Activated CD4-positive, alpha-beta memory T cell treated with anti-CD3 and anti-CD28 coated beads for 36 hours (primary cell): ENCODE results near the gene GATA5. TPM values are rescaled to one million over a fixed set of nuclear protein-coding genes. Genes with fewer than 3 reads are reported as not detected.

Experiments used
- CTCF ChIA-PET: fragments of 350-600 bp; sonication (Branson Sonifier 250); formaldehyde crosslinking; loops from one replicate; lab custom pipeline; 2021; ENCODE audit warnings: antibody characterized with exemption, inconsistent platforms; lab: Charles Lee
- POLR2A ChIA-PET: fragments of 350-600 bp; sonication (Branson Sonifier 250); formaldehyde crosslinking; loops from one replicate; lab custom pipeline; 2021; ENCODE audit warnings: antibody characterized with exemption; lab: Charles Lee
- DNase-seq: peaks from one replicate; pipeline ENCODE4 v3.0.0-alpha.2; 2020
- H3K27ac Mint-ChIP-seq: one replicate; pipeline ENCODE4 v1.8.0; 2021; ENCODE audit warnings: mixed read lengths
- H3K27me3 Mint-ChIP-seq: one replicate; pipeline ENCODE4 v1.8.0; 2021; ENCODE audit warnings: mixed read lengths
- H3K36me3 Mint-ChIP-seq: one replicate; pipeline ENCODE4 v1.8.0; 2021; ENCODE audit warnings: mixed read lengths
- H3K4me1 Mint-ChIP-seq: one replicate; pipeline ENCODE4 v1.8.0; 2021; ENCODE audit warnings: low read depth, mixed read lengths
- H3K4me3 Mint-ChIP-seq: one replicate; pipeline ENCODE4 v1.8.0; 2021; ENCODE audit warnings: mild to moderate bottlenecking, mixed read lengths
- H3K9me3 Mint-ChIP-seq: one replicate; pipeline ENCODE4 v1.8.0; 2021; ENCODE audit warnings: mixed read lengths
- intact Hi-C: fragments of 100-400 bp; cut with micrococcal nuclease; formaldehyde crosslinking; loops from one replicate; pipeline ENCODE4 v1.15.1; 2023
- total RNA-seq, 2 experiments: library from RNA; stranded (reverse); gene quantifications; one replicate each; pipeline ENCODE4 v1.2.3, GENCODE V29; 2021

Gene GATA5
- total RNA-seq, 2 experiments from 2014 or later = not detected

DNA sequence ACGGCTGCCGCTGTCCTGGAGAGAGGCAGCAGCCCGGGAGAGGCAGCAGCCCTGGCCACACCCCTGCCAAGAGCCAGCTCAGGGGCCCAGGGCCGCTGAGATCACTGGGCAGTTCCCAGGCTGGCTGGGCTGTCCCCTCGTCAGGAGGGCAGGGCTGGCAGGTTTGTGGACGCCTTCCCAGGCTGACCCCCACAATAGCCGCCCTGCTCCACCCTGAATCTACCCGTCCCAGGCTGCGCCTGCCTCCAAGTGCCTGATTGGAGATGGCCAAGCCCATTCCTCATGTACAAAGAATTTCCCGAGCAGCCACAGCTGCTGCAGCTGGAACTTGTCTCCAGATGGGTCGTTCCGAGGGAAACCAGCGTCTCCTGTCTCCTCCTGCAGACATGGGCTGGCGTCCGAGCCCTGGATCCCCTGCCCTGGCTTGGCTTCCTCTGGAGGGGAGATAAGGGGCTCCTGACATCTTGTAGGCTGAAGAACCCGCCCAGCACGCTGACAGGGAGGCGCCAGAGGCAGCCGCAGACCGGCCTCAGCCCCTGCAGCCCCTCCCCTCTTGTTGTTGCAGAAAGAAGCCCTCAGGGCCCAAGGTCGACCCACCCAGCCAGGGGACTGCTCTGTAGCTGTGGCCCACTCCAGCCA is 9.4 kb upstream of the GATA5 start:
- Mint-ChIP-seq H3K27ac (no peak overlapping the region), H3K36me3 (no peaks in the 10 kb centered on the region), H3K4me1 (peaks cover 3% of the 10 kb centered on the region), H3K27me3 (peaks cover 51% of the 10 kb centered on the region), H3K4me3 (no peak overlapping the region), H3K9me3 (no peaks in the 10 kb centered on the region)
- no peak for DNase-seq
- intact Hi-C loops = no loop called here
- ChIA-PET POLR2A (no interaction called here), CTCF (no interaction called here)

DNA sequence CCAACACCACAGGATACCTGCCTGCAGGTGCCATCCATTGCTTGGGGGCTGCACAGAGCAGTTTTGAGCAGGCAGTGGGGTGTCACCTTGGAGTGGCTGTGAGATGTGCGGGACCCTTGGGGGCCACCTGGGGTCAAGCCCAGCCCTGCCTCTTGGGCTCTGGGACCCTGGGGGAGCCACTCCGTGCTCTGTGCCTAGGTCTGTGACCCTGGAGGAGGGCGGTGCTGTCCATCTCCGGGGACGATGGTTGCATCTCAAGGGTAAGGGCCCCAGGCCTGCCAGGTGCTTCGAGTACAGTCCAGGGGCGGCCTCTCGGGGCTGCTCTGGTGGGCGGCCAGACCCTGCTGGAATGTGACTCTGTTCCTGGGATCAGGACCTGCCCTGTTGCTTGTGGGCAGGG is 8.7 kb upstream of the GATA5 start:
- CTCF ChIA-PET = no interaction called here
- H3K9me3 Mint-ChIP-seq = no peaks in the 10 kb centered on the region
- no peak for DNase-seq
- POLR2A ChIA-PET = no interaction called here
- intact Hi-C loops = no loop called here
- no peaks in the 10 kb centered on the region for H3K36me3 Mint-ChIP-seq
- H3K4me3 Mint-ChIP-seq = no peak overlapping the region
- H3K27ac Mint-ChIP-seq = no peak overlapping the region
- peaks cover 3% of the 10 kb centered on the region for H3K4me1 Mint-ChIP-seq
- peaks cover 54% of the 10 kb centered on the region for H3K27me3 Mint-ChIP-seq

DNA sequence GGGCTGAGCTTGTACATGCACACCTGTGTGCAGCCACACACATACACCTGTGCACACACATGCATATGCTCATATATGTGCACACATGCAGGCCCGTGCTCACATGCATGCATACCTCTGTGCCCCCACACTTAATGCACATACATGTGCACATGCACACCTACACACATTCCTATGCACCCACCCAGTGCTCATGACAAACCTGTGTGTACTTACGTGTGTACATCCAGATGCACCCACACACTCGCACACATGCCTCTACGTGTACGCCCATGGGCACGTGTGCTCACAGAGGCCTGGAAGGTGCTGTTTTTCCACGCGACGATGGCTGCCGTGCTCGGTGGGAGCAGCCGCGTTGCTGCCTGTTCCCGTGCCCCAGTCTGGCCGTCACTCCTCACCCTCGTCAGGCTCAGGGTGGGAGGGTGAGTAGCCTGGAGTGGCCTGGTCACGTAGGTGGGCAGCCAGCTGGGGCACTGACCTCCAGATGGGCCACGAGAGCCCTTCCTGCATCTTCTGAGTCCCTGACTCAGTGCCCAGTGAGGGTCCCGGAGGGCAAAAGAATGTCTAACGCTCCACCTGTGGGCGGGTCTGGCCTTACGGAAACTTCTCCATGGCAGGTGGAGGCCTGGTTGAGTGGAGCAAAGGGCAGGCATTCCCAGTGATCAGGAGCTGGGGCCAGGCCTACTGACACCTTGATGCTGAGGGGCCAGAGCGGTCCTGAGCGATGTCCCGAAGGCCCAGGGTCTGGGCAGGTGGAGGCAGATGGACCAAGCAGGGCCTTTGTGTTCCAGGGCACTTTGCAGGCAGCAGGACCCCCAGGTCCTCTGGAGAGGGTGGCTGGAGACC is 8.0 kb upstream of the GATA5 start:
- POLR2A ChIA-PET = no interaction called here
- H3K27ac Mint-ChIP-seq = no peak overlapping the region
- H3K27me3 Mint-ChIP-seq = peaks cover 60% of the 10 kb centered on the region
- no peaks in the 10 kb centered on the region for H3K9me3 Mint-ChIP-seq
- peaks cover 3% of the 10 kb centered on the region for H3K4me1 Mint-ChIP-seq
- DNase-seq = no peak
- intact Hi-C loops = no loop called here
- no peaks in the 10 kb centered on the region for H3K36me3 Mint-ChIP-seq
- CTCF ChIA-PET = no interaction called here
- no peak overlapping the region for H3K4me3 Mint-ChIP-seq

DNA sequence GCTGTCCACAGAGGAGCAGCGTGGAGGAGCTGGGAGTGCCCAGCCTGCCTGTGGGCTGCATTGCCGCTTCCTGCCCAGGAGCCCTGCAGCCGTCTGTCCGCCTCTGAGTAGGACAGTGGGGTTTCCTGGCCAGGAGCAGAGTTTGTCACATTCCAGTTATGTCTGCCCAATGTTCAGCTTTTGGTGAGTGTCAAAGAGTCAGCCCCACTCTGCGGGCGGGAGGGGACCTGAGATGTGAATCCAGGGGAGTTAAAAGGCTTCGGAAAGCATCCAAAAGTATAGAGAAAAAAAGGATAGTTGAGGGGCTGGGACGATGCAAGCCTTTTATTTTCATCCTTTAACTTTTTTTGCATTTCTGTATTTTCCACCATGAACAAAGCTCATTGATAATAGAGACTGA is 7.2 kb upstream of the GATA5 start:
- DNase-seq = no peak
- no peak overlapping the region for H3K4me3 Mint-ChIP-seq
- peaks cover 61% of the 10 kb centered on the region for H3K27me3 Mint-ChIP-seq
- no peak overlapping the region for H3K27ac Mint-ChIP-seq
- intact Hi-C loops = no loop called here
- no peaks in the 10 kb centered on the region for H3K9me3 Mint-ChIP-seq
- ChIA-PET POLR2A (no interaction called here), CTCF (no interaction called here)
- H3K36me3 Mint-ChIP-seq = no peaks in the 10 kb centered on the region
- peaks cover 3% of the 10 kb centered on the region for H3K4me1 Mint-ChIP-seq

DNA sequence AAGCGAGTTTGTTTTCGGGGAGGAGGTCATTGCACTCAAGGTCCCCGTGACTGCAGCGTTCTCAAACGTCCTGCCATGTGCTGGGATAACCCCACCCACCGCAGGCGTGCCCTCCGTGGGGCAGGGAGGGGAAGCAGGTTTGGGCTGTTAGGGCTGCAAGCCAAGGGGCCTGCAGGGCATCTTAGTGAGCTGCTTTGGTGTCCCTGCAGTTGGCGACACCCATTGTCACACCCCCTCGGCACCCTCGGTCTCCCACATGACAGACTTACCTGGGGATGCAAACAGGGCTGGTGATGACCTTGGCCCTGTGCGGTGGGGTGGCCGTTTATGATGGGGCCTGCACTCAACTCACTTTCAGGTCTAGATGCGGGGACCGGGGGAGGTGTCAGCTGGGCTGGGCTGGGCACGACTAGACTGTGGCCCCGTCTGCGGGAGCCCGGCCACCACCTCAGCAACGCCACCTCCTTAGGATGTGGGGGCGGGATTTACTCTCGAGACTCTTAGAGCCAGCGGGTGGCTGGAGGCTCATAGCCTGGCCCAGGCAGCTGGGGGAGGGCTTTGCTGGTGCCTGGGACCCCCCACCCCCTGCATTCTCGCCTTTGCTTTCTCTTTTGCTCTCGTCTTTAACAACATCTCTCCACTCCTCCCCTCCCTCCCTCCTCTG is 6.5 kb upstream of the GATA5 start:
- ChIA-PET CTCF (no interaction called here), POLR2A (no interaction called here)
- H3K27me3 Mint-ChIP-seq = peaks cover 63% of the 10 kb centered on the region
- no peak overlapping the region for H3K4me3 Mint-ChIP-seq
- intact Hi-C loops = no loop called here
- H3K36me3 Mint-ChIP-seq = no peaks in the 10 kb centered on the region
- peaks cover 3% of the 10 kb centered on the region for H3K4me1 Mint-ChIP-seq
- DNase-seq = no peak
- H3K9me3 Mint-ChIP-seq = no peaks in the 10 kb centered on the region
- no peak overlapping the region for H3K27ac Mint-ChIP-seq

DNA sequence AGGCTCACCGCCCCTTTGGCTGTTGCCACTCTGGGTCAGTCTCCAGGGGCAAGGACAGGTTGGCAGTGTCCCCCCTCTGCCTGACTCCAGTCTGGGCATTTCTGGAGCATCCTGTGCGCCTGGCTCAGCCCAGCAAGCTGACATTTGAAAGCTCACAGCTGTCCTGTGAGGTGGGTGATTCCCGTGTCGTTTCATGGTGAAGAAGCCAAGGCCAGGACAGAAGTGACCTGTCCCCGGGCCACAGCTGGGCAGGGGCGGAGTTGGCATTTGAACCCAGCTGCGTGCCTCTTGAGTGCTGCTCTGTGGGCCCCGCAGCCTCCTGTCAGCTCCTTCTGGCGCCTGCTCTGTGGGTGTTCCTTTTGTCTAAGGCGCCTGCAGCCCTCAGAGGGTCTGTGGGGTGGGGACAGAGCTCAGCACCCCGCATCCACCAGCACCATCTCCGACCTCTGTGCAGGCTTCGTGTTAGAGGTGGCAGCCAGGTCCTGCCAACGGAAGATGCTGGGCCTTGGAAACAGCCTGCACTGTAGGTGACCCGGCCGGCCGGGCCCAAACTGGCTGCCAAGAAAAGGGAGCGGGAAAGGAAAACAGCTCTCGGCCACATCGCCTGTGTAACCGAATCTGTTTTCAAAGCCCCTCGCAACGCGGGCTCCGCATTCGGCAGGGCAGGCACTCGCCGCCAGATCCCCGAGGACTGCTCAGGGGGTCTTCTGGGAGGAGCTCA is 5.8 kb upstream of the GATA5 start:
- Mint-ChIP-seq H3K4me1 (peaks cover 8% of the 10 kb centered on the region), H3K27ac (no peak overlapping the region), H3K9me3 (no peaks in the 10 kb centered on the region), H3K4me3 (no peak overlapping the region), H3K36me3 (no peaks in the 10 kb centered on the region), H3K27me3 (peaks cover 62% of the 10 kb centered on the region)
- CTCF ChIA-PET = no interaction called here
- no peak for DNase-seq
- intact Hi-C loops = no loop called here
- POLR2A ChIA-PET = no interaction called here

DNA sequence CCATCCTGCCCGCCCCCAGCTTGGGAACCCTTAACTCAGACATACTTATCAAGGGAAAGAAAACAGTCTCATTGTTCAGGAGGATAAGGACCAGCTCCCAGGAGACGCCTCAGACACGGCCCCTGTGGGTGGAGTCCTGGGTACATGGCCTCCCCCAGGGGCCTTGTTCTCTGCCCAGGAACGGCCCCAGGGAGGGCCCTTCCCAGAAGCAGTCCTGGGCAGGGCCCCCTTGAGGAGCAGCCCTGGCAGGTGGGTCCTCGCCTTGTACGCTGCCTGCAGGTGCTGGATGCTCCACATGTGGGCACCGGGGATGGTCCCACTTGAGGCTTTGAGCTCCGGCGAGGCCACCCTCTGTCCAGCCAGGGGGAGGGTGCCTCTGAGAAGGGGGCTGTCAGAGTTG is 4.5 kb upstream of the GATA5 start:
- Mint-ChIP-seq H3K27me3 (peaks cover 53% of the 10 kb centered on the region), H3K36me3 (no peaks in the 10 kb centered on the region), H3K9me3 (no peaks in the 10 kb centered on the region), H3K27ac (no peak overlapping the region), H3K4me1 (peaks cover 9% of the 10 kb centered on the region), H3K4me3 (no peak overlapping the region)
- intact Hi-C loops = no loop called here
- no peak for DNase-seq
- CTCF ChIA-PET = no interaction called here
- POLR2A ChIA-PET = no interaction called here

DNA sequence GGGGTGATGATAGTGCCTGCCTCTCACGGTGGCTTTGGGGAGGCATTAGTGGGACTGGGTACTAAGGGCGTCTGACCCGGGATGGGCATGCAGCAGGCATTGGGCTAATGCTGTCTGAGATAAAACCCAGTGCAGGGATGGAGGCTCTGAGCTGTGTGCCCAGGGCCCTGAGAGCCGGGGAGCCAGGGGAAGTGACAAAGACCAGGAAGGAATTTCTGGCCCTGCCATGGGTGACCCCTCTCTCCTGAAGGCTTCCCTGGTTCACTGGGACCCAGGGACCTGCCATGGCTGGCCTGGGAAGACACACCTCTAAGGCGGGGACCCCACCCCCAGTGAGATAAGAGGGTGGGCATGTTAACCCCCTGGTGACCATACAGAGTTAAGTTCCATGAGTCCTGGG is 3.9 kb upstream of the GATA5 start:
- CTCF ChIA-PET = no interaction called here
- no peaks in the 10 kb centered on the region for H3K9me3 Mint-ChIP-seq
- no peak overlapping the region for H3K27ac Mint-ChIP-seq
- peaks cover 9% of the 10 kb centered on the region for H3K4me1 Mint-ChIP-seq
- no peak for DNase-seq
- no peak overlapping the region for H3K4me3 Mint-ChIP-seq
- intact Hi-C loops = no loop called here
- H3K27me3 Mint-ChIP-seq = peaks cover 51% of the 10 kb centered on the region
- POLR2A ChIA-PET = no interaction called here
- no peaks in the 10 kb centered on the region for H3K36me3 Mint-ChIP-seq

DNA sequence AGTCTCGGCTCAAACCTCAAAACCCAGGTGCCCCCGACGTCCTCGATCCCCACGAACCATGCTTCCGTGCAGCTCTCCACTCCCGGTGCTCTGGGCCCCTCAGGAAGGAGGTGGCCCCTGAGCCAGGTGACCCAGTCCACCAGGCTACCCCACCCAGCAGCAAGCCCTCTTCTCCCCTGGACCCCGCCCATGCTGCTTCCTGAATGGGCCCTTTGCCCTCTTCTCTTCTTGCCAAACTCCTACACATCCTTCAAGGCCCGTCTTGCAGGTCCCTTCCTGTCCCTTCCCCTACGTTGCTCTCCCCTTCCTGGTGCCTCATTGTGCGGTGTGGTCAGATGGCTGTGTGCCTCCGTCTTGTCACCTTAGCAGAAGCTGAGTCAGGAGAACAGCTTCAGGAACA is 3.4 kb upstream of the GATA5 start:
- H3K4me3 Mint-ChIP-seq = no peak overlapping the region
- no peaks in the 10 kb centered on the region for H3K36me3 Mint-ChIP-seq
- ChIA-PET CTCF (no interaction called here), POLR2A (no interaction called here)
- DNase-seq = no peak
- intact Hi-C loops = no loop called here
- no peaks in the 10 kb centered on the region for H3K9me3 Mint-ChIP-seq
- H3K27me3 Mint-ChIP-seq = peaks cover 54% of the 10 kb centered on the region
- H3K4me1 Mint-ChIP-seq = peaks cover 9% of the 10 kb centered on the region
- H3K27ac Mint-ChIP-seq = no peak overlapping the region

DNA sequence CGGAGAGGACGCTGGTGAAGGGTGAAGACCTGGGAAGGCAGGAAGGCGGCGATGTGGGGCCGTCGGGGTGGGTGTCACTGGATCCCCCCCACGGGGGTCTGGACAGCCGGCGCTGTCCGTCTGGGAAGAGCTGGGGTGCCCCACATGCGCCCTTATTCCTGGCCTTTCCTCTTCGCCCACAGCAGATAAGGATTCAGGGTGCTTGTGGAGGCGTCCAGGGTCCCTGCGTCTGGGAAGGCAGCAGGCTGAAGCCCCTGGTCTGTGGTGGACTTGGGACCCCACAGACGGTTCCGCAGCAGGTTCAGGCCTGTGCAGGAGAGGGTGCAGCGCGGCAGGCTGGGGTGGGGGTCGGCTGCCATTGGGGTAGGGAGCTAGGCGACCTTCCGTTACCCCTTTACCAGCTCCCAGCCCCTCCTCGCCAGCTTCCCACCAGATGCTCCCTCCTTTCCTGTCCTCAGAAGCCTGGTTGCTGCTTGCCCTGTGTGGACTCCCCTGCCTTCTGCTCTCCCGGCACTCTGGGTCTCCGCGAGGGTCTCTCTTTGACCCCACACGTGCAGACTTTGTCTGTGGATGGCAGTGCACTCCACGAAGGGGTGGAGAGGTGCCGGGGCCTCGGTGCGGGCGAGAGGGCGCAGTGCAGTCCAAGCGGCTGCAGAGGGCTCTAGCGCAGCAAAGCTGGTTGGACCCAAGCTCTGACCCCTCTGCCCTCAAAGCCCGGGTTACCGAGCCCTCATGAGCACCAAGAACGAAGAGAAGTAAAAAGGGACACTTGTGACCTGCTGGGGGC is 2.1 kb upstream of the GATA5 start:
- no peak for DNase-seq
- H3K4me3 Mint-ChIP-seq = no peak overlapping the region
- H3K27ac Mint-ChIP-seq = no peak overlapping the region
- peaks cover 8% of the 10 kb centered on the region for H3K4me1 Mint-ChIP-seq
- H3K9me3 Mint-ChIP-seq = no peaks in the 10 kb centered on the region
- H3K36me3 Mint-ChIP-seq = no peaks in the 10 kb centered on the region
- ChIA-PET CTCF (interaction anchor here (0.9 kb wide), 1 partner anchor 21 kb away, joined by 3 read pairs; no protein-coding TSS in a partner anchor), POLR2A (no interaction called here)
- intact Hi-C loops = no loop called here
- H3K27me3 Mint-ChIP-seq = peaks cover 45% of the 10 kb centered on the region

DNA sequence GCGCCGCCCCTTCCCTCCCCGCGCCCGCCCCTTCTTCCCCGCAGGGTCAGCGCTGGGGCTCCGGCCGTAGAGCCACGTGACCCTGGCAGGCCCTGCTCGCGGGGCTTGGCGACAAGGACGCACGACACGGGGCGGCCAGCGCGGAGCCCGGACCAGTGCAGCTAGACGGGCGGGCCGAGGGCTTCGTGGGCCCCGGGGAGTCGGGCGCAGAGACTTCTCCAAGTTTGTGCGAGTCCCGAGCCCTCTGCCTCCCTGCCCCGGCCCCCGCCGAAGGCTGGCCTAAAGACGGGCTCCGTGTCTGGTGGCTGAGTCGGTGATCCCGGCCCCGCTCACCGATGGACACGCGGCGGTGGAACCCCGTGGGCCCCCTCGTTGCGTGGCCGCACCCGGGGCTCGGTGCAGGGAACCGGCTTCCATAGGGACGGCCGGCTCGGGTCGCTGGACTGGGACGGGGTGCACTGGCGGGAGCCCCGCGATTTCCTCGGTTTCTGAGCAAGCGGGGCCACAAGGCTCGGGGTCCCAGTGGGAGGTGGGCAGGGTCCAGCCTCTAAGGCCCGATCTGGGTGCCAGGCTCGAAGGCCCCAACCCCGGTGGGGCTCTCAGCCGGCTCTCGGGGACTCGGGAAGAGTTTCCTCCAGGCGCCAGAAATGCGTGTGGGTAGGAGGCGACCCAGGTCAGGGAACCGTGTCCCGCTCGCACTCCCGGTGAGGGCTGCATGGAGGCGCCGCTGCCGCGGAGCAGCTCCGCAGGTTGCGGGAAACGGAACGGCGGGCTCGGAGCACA is 452 bp upstream of the GATA5 start:
- Mint-ChIP-seq H3K27ac (no peak overlapping the region), H3K4me3 (no peak overlapping the region), H3K36me3 (no peaks in the 10 kb centered on the region), H3K4me1 (peaks cover 6% of the 10 kb centered on the region), H3K9me3 (no peaks in the 10 kb centered on the region), H3K27me3 (peaks cover 35% of the 10 kb centered on the region)
- ChIA-PET POLR2A (no interaction called here), CTCF (no interaction called here)
- intact Hi-C loops = no loop called here
- peak; percentile 19 for DNase-seq
